Gastroesophageal sphincter (tissue), 4 donors: Measurements from ENCODE around the gene ACTL7B. TPM values are rescaled to one million over a fixed set of nuclear protein-coding genes. Genes with fewer than 3 reads are reported as not detected.
"Not testable (repeated sequence)": the region's sequence is repeated elsewhere in the genome, so short reads cannot be mapped to it uniquely, and the experiment has no call there.

Experiments
- ATAC-seq: fragments of 150-250 bp; one replicate; pipeline ENCODE4 v1.9.1; 2016; ENCODE audit warnings: mild to moderate bottlenecking, moderate library complexity
- H3K27ac ChIP-seq, 4 donors: fragments of 200-600 bp; sonication (generic) in 3 of 4; 1 replicate in 3 of 4; 2 replicates in 1 of 4; pipeline ENCODE4 v1.5.1; 2016 to 2019
- H3K27me3 ChIP-seq: fragments of 200-600 bp; sonication (generic); one replicate; pipeline ENCODE4 v1.5.1; 2019
- H3K36me3 ChIP-seq, 2 donors: fragments of 200-600 bp; sonication (generic); one replicate each; pipeline ENCODE4 v1.5.1; 2019; ENCODE audit warnings: control low read depth in 1 of 2
- H3K4me1 ChIP-seq, 3 donors: fragments of 200-600 bp; sonication (generic); 1 replicate in 2 of 3; 2 replicates in 1 of 3; pipeline ENCODE4 v1.5.1; 2016 to 2019; ENCODE audit warnings: control low read depth in 2 of 3
- H3K4me3 ChIP-seq, 2 donors: fragments of 200-600 bp; sonication (generic); one replicate each; pipeline ENCODE4 v1.5.1; 2019; ENCODE audit warnings: mild to moderate bottlenecking in 1 of 2, moderate library complexity in 1 of 2
- H3K9me3 ChIP-seq, 3 donors: fragments of 200-600 bp; sonication (generic); one replicate each; pipeline ENCODE4 v1.5.1; 2017 to 2019; ENCODE audit warnings: control low read depth in 2 of 3
- EP300 ChIP-seq: sonication (generic); formaldehyde crosslinking; IDR thresholded peaks from one replicate; pipeline ENCODE4 v1.6.1; 2017; ENCODE audit warnings: antibody characterized with exemption, mild to moderate bottlenecking
- POLR2A ChIP-seq, 2 donors: fragments of 450-650 bp; IDR thresholded peaks; one replicate each; pipeline ENCODE4 v1.6.1; 2017; ENCODE audit warnings: antibody characterized with exemption in 2 of 2, mild to moderate bottlenecking in 2 of 2, moderate library complexity in 1 of 2
- POLR2AphosphoS5 ChIP-seq: sonication (generic); formaldehyde crosslinking; IDR thresholded peaks from one replicate; pipeline ENCODE4 v1.6.1; 2017; ENCODE audit warnings: antibody characterized with exemption
- WGBS, 2 donors: methylation state at CpG; one replicate each; pipeline ENCODE4 v1.1.5; 2018; ENCODE audit warnings: low coverage in 1 of 2; 5-methylcytosine and 5-hydroxymethylcytosine counted together
- total RNA-seq, 4 donors: library from RNA; depleted of rRNA; stranded (reverse); fragments of >200 nt; gene quantifications; one replicate each; pipeline ENCODE4 v1.1.0, GENCODE V29; 2016
- TF ChIP-seq, protein P1 (sequence below), 4 experiments: fragments of 200-600 bp in 2 of 4; fragments of 450-650 bp in 2 of 4; sonication (generic) in 1 of 4; IDR thresholded peaks; one replicate each; pipeline ENCODE4 v1.5.1; 2017 to 2019; ENCODE audit warnings: antibody characterized with exemption in 4 of 4, mild to moderate bottlenecking in 2 of 4, moderate library complexity in 2 of 4

ACTL7B gene
- total RNA-seq, 4 donors from 2014 or later, result not detected

DNA sequence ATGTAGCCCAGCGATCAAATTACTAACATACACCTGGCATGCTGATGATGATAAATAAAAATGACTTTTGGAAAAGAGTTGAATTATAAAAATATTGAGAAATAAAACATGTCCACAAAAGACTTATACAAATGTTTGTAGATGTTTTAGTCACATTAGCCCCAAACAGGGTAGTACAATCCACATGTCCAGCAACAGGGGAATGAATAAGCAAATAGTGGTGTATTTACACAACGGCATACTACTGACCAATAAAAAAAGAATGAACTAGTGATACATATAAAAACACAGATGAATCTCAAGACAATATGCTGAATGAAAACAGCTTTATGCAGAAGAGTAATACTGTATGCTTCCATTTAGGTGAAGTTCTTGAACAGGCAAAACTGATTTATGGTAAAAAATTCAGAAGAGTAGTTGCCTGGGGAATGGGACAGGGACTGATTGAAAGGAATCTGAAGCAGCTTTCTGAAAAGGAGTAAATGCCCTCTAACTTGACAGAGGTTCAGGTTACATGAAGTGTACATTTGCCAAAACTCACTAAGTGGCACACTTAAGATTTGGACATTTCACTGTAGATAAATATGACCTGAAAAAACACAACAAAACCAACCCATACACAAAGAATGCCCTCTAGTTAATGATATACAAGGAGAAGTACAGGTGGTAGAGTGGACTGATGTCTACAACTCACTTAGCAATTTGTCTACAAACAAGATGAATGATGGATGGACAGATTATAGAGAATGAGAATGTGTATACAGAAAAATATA, 41.7 kb upstream of the ACTL7B start:
- 83 to 100% methylated on average over 2 of the region's 2 CpGs for WGBS, 2 donors

DNA sequence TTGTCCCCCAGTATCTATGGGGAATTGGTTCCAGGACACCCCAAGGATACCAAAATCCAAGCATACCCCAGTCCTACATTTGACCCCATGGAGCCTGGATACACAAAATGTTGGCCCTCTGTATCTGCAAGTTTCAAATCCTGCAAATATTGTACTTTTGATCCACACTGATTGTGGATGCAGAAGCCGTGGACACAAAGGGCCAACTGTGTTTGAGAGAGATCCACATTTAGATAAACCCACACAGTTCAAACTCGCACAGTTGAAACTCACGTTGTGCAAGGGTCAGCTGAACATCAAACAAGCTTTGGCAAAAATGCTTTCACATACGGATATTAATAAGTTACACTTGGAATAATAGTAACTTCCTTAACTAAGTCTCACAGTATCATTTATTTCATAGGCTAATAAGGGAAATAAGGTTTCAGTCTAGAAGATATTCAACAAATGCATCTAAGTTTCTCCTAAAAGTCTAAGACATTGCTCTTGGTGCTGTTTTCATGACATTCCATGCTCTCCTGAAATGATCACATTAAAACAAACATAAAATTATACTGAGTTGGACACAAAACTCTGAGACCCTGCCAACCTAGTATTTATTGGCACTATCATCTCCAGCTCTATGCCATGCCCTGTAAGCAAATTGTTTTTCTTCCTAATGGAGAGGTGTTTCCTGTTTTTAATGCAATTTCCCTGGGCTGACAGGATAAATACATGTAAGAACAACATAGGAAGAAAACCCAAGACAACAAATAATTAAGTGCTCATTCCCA, 38.6 kb upstream of the ACTL7B start:
- H3K27me3 ChIP-seq, result no peaks in the 10 kb centered on the region

More for the DNA sequence above, 41.7 kb upstream of the ACTL7B start:
- Histone ChIP-seq H3K4me3 (no peak overlapping the region), H3K9me3 (no peaks in the 10 kb centered on the region), H3K27me3 (no peaks in the 10 kb centered on the region), H3K4me1 (no peaks in the 10 kb centered on the region), H3K27ac (no peak overlapping the region), H3K36me3 (peaks cover 5 to 100% of the 10 kb centered on the region in 2 donors)
- no peak for ATAC-seq
- TF ChIP-seq POLR2A (IDR thresholded peaks at IDR 0.05) (no peak), EP300 (no peak), POLR2AphosphoS5 (no peak)
- TF ChIP-seq, protein P1, sequence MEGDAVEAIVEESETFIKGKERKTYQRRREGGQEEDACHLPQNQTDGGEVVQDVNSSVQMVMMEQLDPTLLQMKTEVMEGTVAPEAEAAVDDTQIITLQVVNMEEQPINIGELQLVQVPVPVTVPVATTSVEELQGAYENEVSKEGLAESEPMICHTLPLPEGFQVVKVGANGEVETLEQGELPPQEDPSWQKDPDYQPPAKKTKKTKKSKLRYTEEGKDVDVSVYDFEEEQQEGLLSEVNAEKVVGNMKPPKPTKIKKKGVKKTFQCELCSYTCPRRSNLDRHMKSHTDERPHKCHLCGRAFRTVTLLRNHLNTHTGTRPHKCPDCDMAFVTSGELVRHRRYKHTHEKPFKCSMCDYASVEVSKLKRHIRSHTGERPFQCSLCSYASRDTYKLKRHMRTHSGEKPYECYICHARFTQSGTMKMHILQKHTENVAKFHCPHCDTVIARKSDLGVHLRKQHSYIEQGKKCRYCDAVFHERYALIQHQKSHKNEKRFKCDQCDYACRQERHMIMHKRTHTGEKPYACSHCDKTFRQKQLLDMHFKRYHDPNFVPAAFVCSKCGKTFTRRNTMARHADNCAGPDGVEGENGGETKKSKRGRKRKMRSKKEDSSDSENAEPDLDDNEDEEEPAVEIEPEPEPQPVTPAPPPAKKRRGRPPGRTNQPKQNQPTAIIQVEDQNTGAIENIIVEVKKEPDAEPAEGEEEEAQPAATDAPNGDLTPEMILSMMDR (IDR thresholded peaks at IDR 0.05), result no peak

DNA sequence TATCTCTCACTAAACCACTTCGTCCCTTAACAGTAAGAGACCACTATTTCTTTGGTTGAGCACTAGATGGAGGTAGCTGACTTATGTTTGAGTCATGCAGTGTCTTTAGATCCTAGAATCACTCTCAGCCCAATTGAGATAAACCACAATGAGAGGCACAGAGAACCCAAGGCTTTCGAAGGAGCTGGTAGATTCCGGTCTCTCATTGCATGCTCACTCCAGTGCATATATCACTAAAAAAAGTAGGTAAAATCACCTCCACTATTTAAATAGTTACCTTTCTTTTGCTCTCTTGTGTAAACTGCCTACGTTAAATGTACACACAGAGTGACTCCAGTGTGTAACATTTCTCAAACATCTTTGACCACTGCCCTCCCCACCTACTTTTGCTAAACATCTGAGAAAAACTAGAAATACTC, 33.9 kb upstream of the ACTL7B start:
- TF ChIP-seq, protein P1 (IDR thresholded peaks at IDR 0.05), result peak in 1 of 4 experiments; percentile 24
- no peak for TF ChIP-seq EP300
- ATAC-seq, result no peak
- Histone ChIP-seq H3K27me3 (no peaks in the 10 kb centered on the region), H3K36me3 (peaks cover 0 to 99% of the 10 kb centered on the region in 2 donors), H3K9me3 (no peaks in the 10 kb centered on the region), H3K27ac (no peak overlapping the region), H3K4me3 (no peak overlapping the region), H3K4me1 (peaks cover 0 to 4% (median 0%) of the 10 kb centered on the region in 3 donors)
- WGBS, 2 donors, result 58 to 74% methylated on average over 4 of the region's 4 CpGs

More for the DNA sequence above, 38.6 kb upstream of the ACTL7B start:
- no peak for ATAC-seq
- peaks cover 5 to 100% of the 10 kb centered on the region in 2 donors for H3K36me3 ChIP-seq
- H3K4me3 ChIP-seq, result no peak overlapping the region
- TF ChIP-seq POLR2A (IDR thresholded peaks at IDR 0.05), result no peak
- no peak for TF ChIP-seq EP300
- TF ChIP-seq, protein P1 (IDR thresholded peaks at IDR 0.05), result no peak
- TF ChIP-seq POLR2AphosphoS5, result no peak
- no peaks in the 10 kb centered on the region for H3K4me1 ChIP-seq
- 83 to 100% methylated on average over 2 to 4 of the region's 4 CpGs for WGBS, 2 donors
- no peak overlapping the region for H3K27ac ChIP-seq
- H3K9me3 ChIP-seq, result no peaks in the 10 kb centered on the region

DNA sequence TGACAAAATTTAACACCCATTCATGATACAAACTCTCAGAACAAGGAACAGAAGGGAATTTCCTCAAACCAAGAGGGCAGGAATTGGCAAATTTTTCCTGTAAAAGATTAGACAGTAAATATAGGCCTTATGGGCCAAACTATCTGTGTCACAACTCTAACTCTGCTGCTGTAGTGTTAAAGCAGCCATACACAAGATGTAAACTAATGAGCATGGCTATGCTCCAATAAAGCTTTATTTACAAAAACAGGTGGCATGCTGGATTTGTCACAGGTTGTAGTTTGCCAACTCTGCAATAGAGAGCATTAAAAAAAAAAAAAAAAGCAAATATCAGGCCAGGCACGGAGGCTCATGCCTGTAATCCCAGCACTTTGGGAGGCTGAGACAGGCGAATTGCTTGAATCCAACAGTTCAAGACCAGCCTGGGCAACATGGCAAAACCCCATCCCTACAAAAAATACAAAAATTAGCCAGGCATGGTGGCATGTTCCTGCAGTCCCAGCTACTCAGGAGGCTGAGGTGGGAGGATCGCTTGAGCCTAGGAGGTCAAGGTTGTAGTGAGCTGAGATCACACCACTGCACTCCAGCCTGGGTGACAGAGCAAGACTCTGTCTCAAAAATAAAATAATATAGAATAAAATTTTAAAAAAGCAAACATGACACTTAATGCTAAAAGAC, 30.9 kb upstream of the ACTL7B start:
- not testable (repeated sequence) for H3K27me3 ChIP-seq, ATAC-seq, H3K4me3 ChIP-seq, H3K4me1 ChIP-seq, H3K27ac ChIP-seq, H3K9me3 ChIP-seq
- 80 to 94% methylated on average over 2 to 3 of the region's 3 CpGs for WGBS, 2 donors
- peaks cover 0 to 85% of the 10 kb centered on the region in 2 donors for H3K36me3 ChIP-seq

DNA sequence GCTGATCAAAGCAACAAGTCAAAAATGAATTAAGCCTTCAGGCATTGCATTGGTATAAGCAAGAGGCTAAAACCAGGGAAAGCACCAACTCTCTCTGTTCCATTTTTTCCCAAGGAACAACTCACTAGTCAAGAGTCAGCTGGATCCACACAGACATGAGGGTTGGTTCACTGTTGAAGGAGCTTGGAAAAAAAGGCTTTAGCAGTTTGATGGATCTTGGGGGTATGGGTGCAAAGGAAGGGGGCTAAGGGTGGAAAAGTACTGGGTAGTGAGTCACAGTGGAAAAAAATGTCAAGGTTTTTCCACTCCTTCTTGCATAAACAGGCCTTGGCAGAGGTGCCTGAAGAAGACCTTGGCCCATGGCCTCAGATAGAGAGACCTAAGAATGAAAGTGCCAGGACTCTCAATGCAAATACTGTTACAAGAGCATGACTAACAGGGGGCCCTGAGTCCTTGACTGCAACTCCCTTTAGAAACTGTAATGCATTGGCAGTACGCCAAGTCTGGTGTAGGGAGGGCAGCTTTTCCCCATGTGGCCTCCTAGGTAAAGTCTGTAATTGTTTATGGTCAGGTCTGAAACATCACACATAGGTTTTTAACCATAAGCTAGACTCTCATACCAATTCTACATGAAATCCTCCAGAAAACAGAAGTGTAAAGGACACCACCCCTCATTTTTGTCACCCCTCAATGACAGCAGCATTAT, 30.0 kb upstream of the ACTL7B start:
- no peak for ATAC-seq
- Histone ChIP-seq H3K27me3 (no peaks in the 10 kb centered on the region), H3K27ac (no peak overlapping the region), H3K4me1 (peaks cover 0 to 4% (median 0%) of the 10 kb centered on the region in 3 donors), H3K36me3 (peaks cover 0 to 85% of the 10 kb centered on the region in 2 donors), H3K9me3 (no peaks in the 10 kb centered on the region), H3K4me3 (no peak overlapping the region)
- TF ChIP-seq, protein P1 (IDR thresholded peaks at IDR 0.05), result no peak
- TF ChIP-seq EP300 (no peak), POLR2A (IDR thresholded peaks at IDR 0.05) (no peak), POLR2AphosphoS5 (no peak)
- 20% methylated on average over 1 of the region's 1 CpG; no CpG with 5 or more reads in 1 of the 2 donors for WGBS, 2 donors
